Rectal smooth muscle tissue (tissue), 1 donor: ENCODE measurements around the gene OR2T10.
"Not testable (repeated sequence)": the region's sequence is repeated elsewhere in the genome, so short reads cannot be mapped to it uniquely, and the experiment has no call there.

Experiments used
- H3K27ac ChIP-seq: one replicate; pipeline ENCODE4 v1.7.0; 2013; ENCODE audit warnings: low read depth, low read length, inconsistent platforms
- H3K27me3 ChIP-seq: one replicate; pipeline ENCODE4 v1.7.0; 2013; ENCODE audit warnings: low read length; ENCODE audit not compliant: control insufficient read depth, insufficient read depth
- H3K36me3 ChIP-seq: one replicate; pipeline ENCODE4 v1.7.0; 2013; ENCODE audit warnings: low read length; ENCODE audit not compliant: control insufficient read depth, insufficient read depth
- H3K4me1 ChIP-seq: one replicate; pipeline ENCODE4 v1.7.0; 2013; ENCODE audit warnings: low read length; ENCODE audit not compliant: control insufficient read depth, insufficient read depth
- H3K4me3 ChIP-seq: one replicate; pipeline ENCODE4 v1.7.0; 2013; ENCODE audit warnings: low read length
- H3K9ac ChIP-seq: one replicate; pipeline ENCODE4 v1.7.0; 2013; ENCODE audit warnings: low read length

The OR2T10 gene

GRCh38 chr1:248597589-248597988 lies at the start of gene OR2T10:
TSS of gene OR2T10 (minus strand) at chr1:248597700. CDS start at chr1:248593768, 3,932 bp downstream.
- Histone ChIP-seq H3K4me3 (no peak within 1 kb of the TSS), H3K9ac (no peak within 1 kb of the TSS), H3K36me3 (no peaks in the 10 kb centered on the region), H3K4me1 (no peaks in the 10 kb centered on the region), H3K27me3 (no peaks in the 10 kb centered on the region), H3K27ac (no peak within 1 kb of the TSS)

- H3K9ac ChIP-seq, H3K4me1 ChIP-seq, H3K27me3 ChIP-seq, H3K4me3 ChIP-seq, H3K36me3 ChIP-seq, H3K27ac ChIP-seq: not testable (repeated sequence)
Observed at GRCh38 chr1:248645178-248645577, 47.7 kb upstream of the OR2T10 start, which contains the start of gene OR2T35. TSS of gene OR2T35 (minus strand) at chr1:248645278. CDS start at chr1:248639258, 6,020 bp downstream.

GRCh38 chr1:248642971-248643651 lies 45.6 kb upstream of the OR2T10 start:
- not testable (repeated sequence) for H3K36me3 ChIP-seq, H3K9ac ChIP-seq, H3K27ac ChIP-seq, H3K27me3 ChIP-seq, H3K4me3 ChIP-seq, H3K4me1 ChIP-seq

- not testable (repeated sequence) for H3K36me3 ChIP-seq, H3K9ac ChIP-seq, H3K27me3 ChIP-seq, H3K4me3 ChIP-seq, H3K27ac ChIP-seq, H3K4me1 ChIP-seq
Observed at GRCh38 chr1:248641583-248641982, 44.1 kb upstream of the OR2T10 start.

GRCh38 chr1:248640906-248641305 lies 43.4 kb upstream of the OR2T10 start:
- not testable (repeated sequence) for H3K4me3 ChIP-seq, H3K27me3 ChIP-seq, H3K36me3 ChIP-seq, H3K4me1 ChIP-seq, H3K9ac ChIP-seq, H3K27ac ChIP-seq

GRCh38 chr1:248639652-248640051 lies 42.2 kb upstream of the OR2T10 start:
- not testable (repeated sequence) for H3K4me1 ChIP-seq, H3K27ac ChIP-seq, H3K4me3 ChIP-seq, H3K9ac ChIP-seq, H3K36me3 ChIP-seq, H3K27me3 ChIP-seq

GRCh38 chr1:248636612-248637011 lies 39.1 kb upstream of the OR2T10 start:
- H3K9ac ChIP-seq, H3K27ac ChIP-seq, H3K27me3 ChIP-seq, H3K4me1 ChIP-seq, H3K4me3 ChIP-seq, H3K36me3 ChIP-seq: not testable (repeated sequence)

GRCh38 chr1:248634991-248635390 lies 37.5 kb upstream of the OR2T10 start, which contains the start of gene OR2T11:
TSS of gene OR2T11 (minus strand) at chr1:248635091. CDS start at chr1:248627128, 7,963 bp downstream.
- H3K36me3 ChIP-seq, H3K27me3 ChIP-seq, H3K27ac ChIP-seq, H3K4me1 ChIP-seq, H3K4me3 ChIP-seq, H3K9ac ChIP-seq: not testable (repeated sequence)

GRCh38 chr1:248631354-248632008 lies 34.0 kb upstream of the OR2T10 start:
- no peaks in the 10 kb centered on the region for H3K27me3 ChIP-seq
- H3K4me1 ChIP-seq, result no peaks in the 10 kb centered on the region
- H3K36me3 ChIP-seq, result no peaks in the 10 kb centered on the region
- no peak overlapping the region for H3K27ac ChIP-seq
- no peak overlapping the region for H3K9ac ChIP-seq
- H3K4me3 ChIP-seq, result no peak overlapping the region

- Histone ChIP-seq H3K27ac (no peak overlapping the region), H3K4me3 (no peak overlapping the region), H3K4me1 (no peaks in the 10 kb centered on the region), H3K36me3 (no peaks in the 10 kb centered on the region), H3K9ac (no peak overlapping the region), H3K27me3 (no peaks in the 10 kb centered on the region)
Observed at GRCh38 chr1:248630551-248630950, 33.1 kb upstream of the OR2T10 start.

GRCh38 chr1:248627971-248628844 lies 30.7 kb upstream of the OR2T10 start:
- no peak overlapping the region for H3K27ac ChIP-seq
- H3K9ac ChIP-seq, result no peak overlapping the region
- H3K36me3 ChIP-seq, result no peaks in the 10 kb centered on the region
- no peaks in the 10 kb centered on the region for H3K27me3 ChIP-seq
- H3K4me1 ChIP-seq, result no peaks in the 10 kb centered on the region
- H3K4me3 ChIP-seq, result no peak overlapping the region

GRCh38 chr1:248625971-248626370 lies 28.5 kb upstream of the OR2T10 start:
- Histone ChIP-seq H3K4me3 (no peak overlapping the region), H3K4me1 (no peaks in the 10 kb centered on the region), H3K9ac (no peak overlapping the region), H3K27ac (no peak overlapping the region), H3K36me3 (no peaks in the 10 kb centered on the region), H3K27me3 (no peaks in the 10 kb centered on the region)
